Inferior parietal cortex (tissue), 1 donor: ENCODE measurements around the gene TFEB.
"Not testable (repeated sequence)": the region's sequence is repeated elsewhere in the genome, so short reads cannot be mapped to it uniquely, and the experiment has no call there.

ENCODE experiments used
- DNase-seq: peaks from one replicate; pipeline ENCODE4 v3.0.0-alpha.2; 2016; ENCODE audit errors: extremely low spot score

Gene TFEB

DNA sequence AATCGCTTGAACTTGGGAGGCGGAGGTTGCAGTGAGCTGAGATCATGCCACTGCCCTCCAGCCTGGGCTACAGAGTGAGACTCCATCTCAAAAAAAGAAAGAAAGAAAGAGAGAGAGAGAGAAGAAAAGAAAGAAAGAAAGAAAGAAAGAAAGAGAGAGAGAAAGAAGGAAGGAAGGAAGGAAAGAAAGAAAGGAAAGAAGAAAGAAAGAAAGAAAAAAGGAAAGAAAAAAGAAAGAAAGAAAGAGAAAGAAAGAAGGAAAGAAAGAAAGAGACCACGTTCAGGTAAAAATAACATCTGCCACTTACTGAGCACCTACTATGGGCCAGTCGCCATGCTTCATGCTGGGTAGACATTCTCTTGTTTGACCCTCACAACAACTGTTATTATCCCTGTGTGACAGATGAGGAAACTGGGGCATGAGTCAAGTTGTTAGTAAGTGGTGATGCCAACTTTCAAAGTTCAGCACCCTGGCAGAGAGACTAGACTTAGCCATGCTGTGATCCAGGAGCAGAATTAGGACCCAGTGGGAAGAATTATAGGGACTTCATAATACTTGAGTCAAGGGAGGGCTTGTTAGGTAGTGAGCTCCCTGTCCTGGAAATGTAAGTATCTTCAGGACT is 30.7 kb upstream of the TFEB start:
- DNase-seq, result not testable (repeated sequence)

DNA sequence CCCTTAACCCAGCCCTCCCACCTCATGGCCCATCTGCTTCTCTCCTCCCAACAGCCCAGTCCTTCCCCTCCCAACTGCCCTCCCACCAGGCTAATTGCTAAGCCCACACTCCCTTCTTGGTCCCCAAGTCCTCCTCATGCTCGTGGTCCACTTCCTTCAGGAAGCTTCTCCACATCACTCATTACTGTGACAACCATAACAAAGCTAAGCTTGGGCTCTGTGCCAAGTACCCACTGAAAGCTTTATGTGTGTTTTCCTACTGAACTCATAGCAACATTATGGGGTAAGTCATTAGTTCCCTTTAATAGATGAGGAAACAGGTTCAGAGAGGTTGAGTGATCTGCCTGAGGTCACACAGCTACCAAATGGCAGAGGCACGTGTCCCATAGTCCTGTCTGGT is 28.1 kb upstream of the TFEB start:
- no peak for DNase-seq

DNA sequence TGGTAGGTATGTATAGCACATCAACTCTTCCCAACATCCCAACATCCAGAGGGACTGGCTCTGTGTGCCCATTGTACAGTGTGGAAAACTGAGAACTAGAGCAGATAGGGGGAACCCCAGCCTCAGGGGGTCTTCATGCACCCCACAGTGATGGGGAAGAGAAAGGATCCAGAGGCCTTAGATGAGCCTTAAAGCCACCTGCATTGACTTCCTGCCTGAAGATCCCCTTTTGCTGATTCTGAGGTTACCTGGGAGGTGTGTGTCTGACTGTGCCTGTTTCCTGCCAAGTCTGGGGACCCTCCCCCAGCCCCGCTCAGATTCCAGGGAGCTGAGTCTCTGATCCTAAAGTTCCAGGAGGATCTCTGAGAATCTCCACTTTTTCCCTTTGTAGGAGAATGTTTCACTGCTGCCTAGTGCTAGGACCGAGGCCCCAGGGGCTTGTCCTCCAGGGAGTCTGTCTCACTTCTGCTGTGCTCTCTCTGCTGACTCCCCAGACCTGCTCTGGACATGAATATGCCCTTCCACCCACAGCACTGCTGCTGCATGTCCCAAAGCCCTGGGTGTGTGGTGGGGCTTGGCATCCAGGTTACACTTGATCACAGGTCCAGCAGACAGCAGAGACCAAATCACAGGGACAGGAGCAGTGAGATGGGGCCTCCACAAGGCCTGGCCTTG is 24.6 kb upstream of the TFEB start:
- DNase-seq, result no peak

DNA sequence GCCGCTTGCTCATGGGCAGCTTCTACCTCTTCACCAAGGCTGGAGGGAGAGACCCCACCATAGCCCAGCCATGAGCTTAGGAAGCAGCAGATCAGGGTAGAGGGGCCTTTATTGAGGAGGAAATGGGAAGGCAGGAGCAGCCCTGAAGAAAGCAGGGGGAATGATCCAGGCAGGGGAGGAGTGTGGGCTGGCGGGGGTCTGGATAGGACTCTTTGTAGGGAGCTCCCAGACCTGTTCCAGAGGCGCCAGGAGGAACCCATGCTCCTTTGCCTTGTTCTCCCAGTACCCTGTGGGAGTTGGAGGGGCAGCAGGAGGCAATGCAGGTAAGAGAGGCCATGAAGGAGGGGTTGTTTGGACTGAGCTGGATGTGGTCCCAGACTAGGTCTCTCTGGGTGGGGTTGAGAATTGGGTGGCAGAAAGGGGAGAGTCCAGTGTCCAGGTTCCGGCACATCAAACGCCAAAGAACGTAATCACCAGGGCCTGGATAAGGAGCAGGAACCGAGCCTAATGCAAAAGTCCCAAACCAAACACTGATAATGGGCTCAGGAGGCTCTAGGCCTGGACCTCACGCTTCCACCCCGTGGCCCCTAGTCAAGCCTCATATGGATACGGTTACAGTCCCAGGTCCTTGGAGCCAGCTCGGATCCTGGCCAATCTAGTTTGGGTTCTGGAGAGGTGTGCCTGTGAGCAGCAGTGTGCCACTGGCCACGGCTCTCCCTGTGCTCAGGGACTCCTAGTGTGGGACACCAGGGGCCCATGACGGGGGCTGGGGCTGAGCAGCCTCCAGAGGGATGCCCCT is 23.9 kb upstream of the TFEB start:
- no peak for DNase-seq

DNA sequence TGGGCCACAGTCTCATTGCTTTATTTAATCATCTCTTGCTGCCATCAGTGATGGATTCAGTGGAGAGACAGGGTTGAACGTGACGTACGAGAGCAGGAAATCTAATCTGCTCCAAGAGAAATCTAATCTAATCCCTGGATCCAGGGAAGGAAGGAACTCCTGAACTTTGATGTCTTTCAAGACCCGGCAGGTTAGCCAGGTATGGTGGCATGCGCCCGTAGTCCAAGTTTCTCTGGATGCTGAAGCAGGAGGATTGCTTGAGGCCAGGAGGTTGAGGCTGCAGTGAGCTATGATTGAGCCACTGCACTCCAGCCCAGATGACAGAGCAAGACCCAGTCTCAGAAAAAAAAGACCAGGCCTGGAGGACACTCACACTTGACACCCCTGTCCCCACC is 23.2 kb upstream of the TFEB start:
- no peak for DNase-seq

DNA sequence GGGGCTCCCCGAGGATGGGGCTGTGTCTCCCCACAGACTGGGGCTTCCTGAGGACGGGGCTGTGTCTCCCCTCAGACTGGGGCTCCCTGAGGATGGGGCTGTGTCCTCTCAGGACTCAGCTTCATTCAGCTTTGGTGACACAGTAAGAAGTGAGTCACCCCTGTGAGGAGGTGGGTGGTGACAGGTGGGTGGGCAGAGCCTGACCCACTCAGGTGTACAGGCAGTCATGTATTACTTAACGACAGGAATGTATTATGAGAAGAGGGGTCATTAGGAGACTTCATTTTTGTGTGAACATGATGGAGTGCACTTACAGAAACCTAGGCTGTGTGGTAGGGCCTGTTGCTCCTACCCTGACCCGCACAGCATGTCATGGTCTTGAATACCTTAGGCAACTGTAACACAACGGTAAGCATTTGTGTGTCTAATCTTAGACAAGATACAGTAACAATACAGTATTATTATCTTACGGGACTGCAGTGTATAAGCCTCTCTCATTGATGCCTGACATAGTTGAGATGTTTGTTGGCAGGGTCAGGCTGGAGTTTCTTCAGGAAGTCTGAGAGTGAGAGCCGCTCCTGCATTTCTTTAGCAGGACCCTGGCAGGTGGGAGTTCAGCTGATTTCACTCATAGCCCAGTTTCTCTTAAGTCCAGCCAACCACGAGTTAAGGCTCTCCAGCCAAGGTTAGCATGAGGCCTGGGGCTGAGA is 22.7 kb upstream of the TFEB start:
- DNase-seq, result no peak

DNA sequence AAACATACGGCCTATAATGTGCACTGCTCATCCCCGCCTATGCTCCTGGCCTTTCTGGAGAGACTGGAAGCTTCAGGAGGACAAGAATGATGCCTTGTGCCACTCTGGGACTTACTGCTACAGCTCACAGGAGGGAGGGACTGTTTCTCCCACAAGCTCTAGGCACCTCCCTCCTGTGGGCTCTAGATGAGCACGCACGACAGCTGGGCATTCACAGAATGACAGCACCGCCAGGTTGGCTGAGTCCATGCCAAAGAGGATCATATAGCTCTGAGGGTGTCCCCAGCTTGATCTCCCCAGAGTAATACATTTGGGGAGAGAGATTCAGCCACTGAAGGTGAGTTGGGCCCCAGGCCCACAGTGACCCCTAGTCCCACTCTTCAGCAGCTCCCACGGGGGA is 21.9 kb upstream of the TFEB start:
- DNase-seq, result no peak

DNA sequence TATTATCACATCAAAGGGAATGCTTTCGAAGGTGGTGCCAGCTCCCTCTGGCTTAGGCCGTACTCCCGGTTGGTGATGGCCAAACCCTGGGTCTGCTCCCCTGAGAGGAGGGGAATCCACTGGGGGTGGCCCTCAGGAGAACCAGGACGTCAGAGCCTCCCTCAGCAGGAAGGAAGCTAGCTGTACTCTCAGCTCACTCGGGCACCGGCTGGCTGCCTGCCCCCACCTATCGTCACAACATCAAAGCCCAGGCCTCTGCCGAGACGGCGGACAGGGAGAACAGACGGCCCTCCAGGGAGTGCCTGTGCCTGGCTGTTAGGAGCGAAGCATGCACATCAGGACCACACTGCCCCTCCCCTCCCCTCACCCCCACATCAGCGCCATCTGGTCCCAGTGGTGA is 20.9 kb upstream of the TFEB start:
- DNase-seq, result no peak

DNA sequence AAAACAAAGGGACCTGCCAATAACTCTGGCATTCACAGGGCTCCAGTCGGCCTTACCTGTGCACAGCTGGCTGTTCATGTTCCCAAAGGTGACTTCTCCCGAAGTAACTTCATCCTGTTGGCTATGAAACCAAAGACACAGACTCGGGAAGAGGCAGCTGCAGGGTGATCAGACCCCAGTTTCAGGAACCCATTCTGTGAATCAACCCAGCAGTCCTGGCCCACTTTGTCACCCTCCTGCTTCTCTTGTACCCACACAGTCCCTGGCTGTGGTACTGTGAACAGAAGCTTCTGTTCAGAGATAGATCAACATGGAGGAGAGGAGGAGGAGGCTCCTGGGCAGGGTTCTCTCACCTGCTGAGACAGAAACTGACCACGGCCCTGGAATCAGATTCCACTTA is 20.5 kb upstream of the TFEB start:
- DNase-seq, result no peak

DNA sequence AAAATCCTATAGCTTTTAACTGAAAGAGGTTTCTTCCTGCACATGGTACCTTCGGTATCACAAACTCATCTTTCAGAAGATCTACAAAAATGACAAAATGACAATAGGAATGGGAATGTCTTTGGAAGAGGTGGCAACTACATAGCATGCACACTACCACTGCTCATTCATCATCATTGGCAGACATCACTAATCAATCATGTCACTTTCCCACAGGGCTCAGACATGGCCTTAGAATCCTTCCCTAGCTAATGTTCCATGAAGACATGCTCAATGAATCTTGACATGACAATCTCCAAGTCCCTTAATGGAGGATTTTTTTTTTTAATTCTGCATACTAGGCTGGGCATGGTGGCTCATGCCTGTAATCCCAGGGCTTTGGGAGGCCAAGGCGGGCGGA is 15.0 kb upstream of the TFEB start:
- no peak for DNase-seq

DNA sequence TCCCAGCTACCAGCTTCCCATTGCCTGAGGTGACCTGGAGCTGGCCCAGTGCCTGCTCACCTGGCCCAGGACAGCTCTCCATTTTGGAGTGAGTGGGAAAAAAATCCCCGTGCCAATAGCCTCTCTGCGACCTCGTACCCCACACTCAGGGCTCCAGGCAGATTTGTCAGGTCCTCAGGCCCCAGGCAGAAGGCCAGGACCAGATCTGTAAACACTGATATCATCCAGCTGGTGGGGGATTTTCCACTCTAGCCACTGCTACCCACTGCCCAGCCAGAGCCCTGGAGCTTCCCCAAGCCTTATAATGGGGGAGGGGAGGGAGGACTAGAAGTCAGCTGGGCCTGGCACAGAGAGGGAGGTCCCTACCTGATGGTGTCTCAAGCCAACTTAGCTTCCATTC is 13.1 kb upstream of the TFEB start:
- DNase-seq, result no peak

DNA sequence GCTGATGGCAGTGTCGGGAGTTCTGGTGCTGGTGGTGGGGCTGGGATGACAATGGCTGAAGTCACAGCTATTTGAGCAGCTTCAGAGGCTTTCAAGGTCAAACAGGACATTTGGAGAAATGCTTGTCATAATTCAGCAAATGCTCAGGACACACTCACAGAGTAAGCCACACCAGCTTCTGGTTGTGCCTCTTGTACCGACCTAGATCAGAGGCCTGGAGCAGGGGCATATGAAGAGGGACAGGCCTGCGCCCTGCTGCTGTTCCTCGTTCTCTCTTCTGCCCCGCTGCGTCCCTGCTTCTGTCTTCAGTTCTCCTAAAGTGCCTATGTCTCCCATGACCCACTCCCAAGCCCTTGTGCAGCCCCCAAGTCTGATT is 12.7 kb upstream of the TFEB start:
- DNase-seq, result no peak

DNA sequence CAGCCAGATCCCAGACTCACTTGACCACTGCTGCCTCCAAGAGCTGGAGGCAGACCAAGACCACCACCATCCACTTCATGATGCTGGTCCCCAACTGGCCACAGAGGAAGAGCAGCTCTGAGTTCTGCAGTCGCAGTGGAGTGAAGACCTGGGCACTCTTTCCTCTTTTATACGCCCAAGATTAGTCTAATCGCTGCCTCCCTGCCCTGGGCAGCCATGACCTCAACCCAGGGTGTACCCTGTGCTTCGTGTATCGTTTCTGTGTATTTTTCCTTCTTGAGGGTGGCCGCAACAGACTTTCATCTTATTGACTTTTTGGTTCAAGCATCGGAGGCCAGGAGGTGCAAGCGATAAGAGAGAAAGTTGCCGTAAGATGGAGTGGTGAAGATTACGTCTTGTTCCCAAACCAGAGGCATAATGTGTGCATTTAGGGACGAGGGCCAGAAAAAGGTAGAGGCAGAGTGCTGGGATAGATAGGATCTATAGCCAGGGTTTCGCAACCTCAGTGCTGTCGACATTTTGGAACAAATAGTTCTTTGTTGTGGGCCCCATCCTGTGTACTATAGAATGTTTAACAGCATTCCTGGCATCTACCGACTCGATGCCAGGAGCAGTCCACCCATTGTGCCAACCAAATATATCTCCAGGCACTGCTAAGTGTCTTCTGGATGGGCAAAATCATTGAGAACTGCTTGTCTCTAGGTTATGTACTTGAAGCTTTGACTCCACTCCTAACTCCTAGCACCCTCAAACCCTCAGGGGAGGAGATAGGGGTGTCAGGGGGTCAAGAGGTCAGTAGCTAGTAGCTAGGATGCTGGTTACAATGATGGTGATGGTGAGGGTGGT is 12.1 kb upstream of the TFEB start, which contains the start of gene PGC:
Gene PGC, minus strand, starts transcription at position 142 of the 846 bp plus-strand sequence. Its CDS starts 63 bp downstream, at position 79.
- DNase-seq, result no peak

DNA sequence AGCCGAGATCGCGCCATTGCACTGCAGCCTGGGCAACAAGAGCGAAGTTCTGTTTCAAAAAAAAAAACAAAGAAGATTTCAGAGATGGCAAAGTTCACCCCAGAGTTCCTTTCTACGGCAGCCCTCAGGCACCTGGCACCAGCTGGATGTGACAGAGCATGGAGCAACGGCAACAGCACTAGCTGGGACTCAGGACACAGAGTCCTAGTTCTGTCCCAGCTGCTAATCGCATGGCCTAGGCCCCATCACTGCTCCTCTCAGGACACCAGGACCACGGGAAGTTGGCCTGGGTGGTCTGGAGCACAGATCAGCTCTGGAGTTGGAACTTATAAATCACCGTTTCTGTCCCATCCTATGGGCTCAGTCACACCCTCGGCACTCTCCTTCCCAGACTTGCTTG is 10.7 kb upstream of the TFEB start:
- no peak for DNase-seq

DNA sequence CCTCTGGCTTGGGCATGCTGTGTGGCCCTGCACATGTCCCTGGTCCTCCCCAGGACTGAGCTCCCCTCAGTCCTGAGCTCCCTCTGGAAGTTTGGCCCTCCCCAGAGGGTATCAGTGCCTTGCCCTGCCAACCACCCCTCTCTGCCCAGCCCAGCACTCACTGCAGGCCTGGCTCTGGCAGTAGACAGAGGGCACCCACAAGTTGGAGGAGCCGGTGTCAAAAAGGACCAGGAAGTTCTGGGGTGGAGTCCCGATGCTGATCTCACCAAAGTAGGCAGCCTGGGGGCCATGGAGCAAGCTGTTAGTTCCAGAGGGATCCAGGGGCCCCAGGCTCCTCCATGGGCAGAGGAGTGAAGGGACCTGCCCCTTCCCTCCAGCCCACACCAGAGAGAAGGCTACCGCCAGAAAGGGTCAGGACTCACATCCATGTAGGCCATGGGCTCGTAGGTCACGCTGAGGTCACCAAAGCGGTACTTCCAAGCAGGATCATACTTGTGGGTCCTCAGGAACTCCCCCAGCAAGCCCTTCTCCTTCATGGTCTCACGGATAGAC is 8.9 kb upstream of the TFEB start:
- no peak for DNase-seq

DNA sequence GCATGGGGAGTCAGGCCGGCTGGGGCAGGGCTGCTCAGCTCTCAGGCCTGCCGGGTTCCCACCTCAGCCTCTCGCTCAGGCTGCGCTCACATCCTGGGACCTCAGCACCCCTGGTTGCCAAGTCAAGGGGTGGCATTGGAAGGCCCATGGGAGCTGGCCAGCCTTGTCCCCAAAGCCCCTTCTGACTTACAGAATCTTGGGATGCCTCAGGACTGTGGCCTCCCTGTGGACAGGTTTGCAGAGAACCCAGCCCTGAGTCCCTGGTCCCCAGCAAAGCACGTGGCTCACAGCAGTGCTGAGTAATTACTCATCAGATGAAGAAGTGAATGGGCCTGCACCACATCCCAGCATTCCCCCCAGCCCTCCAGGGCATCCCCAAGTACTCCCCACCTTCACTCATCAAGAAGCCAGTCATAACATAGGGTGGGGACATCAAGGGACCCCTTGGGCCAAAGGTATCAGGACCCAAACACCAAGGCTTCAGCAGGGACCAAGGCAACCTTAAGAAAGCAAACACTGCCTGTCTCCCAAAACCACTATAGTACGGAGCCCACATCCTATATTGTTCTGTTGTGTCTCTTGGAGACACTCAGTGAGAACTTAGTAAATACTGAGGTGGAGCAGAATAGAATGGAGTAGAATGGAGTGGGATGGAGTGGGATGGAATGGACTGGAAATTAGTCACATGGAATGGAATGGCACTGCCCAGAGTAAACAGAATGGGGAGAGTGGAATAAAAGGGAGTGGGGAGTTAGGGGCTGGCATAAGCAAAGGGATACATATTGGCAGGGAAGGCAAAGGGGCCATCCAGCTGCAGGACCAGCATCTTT is 8.2 kb upstream of the TFEB start:
- no peak for DNase-seq

DNA sequence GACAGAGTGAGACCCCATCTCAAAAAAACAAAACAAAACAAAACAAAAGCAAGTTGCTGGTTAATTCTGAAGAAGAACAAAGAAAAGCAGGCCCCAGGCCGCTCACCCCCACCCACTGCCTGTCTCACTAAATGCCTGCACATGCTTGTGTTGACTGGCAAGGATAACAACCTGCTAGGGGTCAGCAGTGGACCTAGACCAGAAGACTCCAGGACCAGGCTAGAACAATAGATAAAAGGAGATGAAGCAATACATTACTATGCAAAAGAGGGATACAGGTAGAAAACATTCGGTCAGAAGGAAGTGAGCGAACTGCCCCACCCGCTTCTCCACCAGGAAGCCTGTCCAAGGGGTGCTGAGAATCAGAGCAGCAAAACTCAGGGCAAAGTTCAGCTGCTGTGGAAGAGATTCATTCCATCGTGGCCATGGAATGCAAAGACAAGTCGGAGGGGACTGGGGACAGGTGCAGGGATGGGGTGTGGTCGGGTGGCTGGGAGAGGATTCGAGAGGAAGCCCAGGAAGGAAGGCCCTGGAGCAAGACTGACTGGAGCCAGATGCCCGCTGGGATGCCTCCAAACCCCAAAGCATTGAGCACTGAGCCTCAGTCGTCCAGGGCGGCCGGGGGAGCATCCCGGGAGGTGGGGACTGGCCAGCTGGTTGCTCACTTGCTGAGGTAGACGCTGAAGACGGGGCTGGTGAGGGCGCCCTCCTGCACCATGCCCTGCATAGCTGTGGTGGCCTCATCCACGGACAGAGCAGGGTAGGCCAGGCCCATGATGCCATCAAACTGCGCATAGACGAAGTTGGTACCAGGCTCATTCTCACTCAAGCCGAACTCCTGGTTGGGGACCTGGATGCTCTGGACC is 6.5 kb upstream of the TFEB start:
- no peak for DNase-seq

DNA sequence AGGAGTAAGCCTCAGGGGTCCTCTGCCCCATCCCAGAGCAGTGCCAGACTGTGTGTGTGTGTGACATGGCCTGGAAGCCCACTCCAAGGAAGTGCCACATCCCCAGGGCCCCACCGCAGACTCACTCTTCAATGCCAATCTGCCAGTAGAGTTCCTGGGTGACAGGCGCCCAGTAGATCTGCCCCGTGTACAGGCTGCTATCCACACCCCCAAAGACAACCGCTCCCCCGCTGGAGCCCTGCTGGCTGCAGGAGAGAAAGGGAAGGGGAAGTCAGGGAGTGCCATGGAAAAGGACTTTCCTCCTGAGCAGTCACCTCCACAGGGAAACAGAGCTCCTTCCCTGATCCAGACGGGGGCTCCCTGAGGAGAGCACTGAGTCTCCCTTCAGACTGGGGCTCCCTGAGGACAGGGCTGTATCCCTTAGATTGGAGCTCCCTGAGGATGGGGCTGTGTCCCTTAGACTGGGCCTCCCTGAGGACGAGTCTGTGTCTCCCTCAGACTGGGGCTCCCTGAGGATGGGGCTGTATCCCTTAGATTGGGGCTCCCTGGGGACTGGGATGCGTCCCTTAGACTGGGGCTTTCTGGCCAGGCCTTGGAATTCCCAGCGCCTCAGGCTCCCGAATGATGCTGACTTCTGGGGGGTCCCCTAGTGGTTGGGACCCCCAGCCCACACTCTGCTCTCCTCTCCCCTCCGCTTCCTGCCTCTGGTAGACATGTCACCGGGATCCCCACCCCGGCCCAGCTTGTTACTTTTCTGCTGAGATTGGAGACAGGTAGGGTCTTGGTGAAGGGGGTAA is 5.2 kb upstream of the TFEB start:
- no peak for DNase-seq
